ENCODE data around the gene LRIG3.
A peak's percentile ranks its signal among the peaks of the same experiment; 100 is the strongest.
"Not testable (repeated sequence)": the region's sequence is repeated elsewhere in the genome, so short reads cannot be mapped to it uniquely, and the experiment has no call there.

LRIG3 gene

GRCh38 chr12:58857206-58857605, 63.1 kb downstream of the LRIG3 start:
- H2BK120ac ChIP-seq (ENCODE audit: insufficient read depth, low read length, poor library complexity); H3K4me3 ChIP-seq (ENCODE audit: low read depth, low read length); H4K8ac ChIP-seq (ENCODE audit: low read depth, low read length); H3K4ac ChIP-seq (ENCODE audit: low read depth, low read length); H3K9me3 ChIP-seq (ENCODE audit: insufficient read depth, low read depth, low read length); H3K18ac ChIP-seq (ENCODE audit: low read length); H3K23ac ChIP-seq (ENCODE audit: low read length); H3K9ac ChIP-seq (ENCODE audit: low read length); H2BK12ac ChIP-seq (ENCODE audit: low read length); H3K27me3 ChIP-seq (ENCODE audit: insufficient read depth, low read length); H3K79me1 ChIP-seq (ENCODE audit: low read length); H3K14ac ChIP-seq (ENCODE audit: low read length); DNase-seq; H3K4me1 ChIP-seq (ENCODE audit: control insufficient read depth in 1 of 2, insufficient read depth in 2 of 2, low read length in 2 of 2); H2BK5ac ChIP-seq (ENCODE audit: low read depth, low read length, poor library complexity); H4K12ac ChIP-seq (ENCODE audit: low read depth, low read length); H3K36me3 ChIP-seq (ENCODE audit: control insufficient read depth in 1 of 2, insufficient read depth in 2 of 2, low read length in 2 of 2); H3K79me2 ChIP-seq (ENCODE audit: control insufficient read depth, insufficient read depth, low read length, poor library complexity); H2AK5ac ChIP-seq (ENCODE audit: low read length); H2AFZ ChIP-seq (ENCODE audit: insufficient read depth, low read length, poor library complexity); H3K4me2 ChIP-seq (ENCODE audit: low read length); H3K27ac ChIP-seq (ENCODE audit: low read depth, low read length); H4K91ac ChIP-seq (ENCODE audit: low read depth, low read length): not testable (repeated sequence)
- WGBS (ENCODE audit: extremely low coverage, insufficient coverage, insufficient read length): no CpG with 5 or more reads among the region's 1 CpG

- H2AK5ac ChIP-seq (ENCODE audit: low read length); H3K79me2 ChIP-seq (ENCODE audit: control insufficient read depth, insufficient read depth, low read length, poor library complexity); H3K9me3 ChIP-seq (ENCODE audit: insufficient read depth, low read depth, low read length); H3K9ac ChIP-seq (ENCODE audit: low read length); H3K4me1 ChIP-seq (ENCODE audit: control insufficient read depth in 1 of 2, insufficient read depth in 2 of 2, low read length in 2 of 2); H3K36me3 ChIP-seq (ENCODE audit: control insufficient read depth in 1 of 2, insufficient read depth in 2 of 2, low read length in 2 of 2); H3K27ac ChIP-seq (ENCODE audit: low read depth, low read length); H2BK5ac ChIP-seq (ENCODE audit: low read depth, low read length, poor library complexity); H4K12ac ChIP-seq (ENCODE audit: low read depth, low read length); H3K23ac ChIP-seq (ENCODE audit: low read length); H3K79me1 ChIP-seq (ENCODE audit: low read length); H3K14ac ChIP-seq (ENCODE audit: low read length); H4K8ac ChIP-seq (ENCODE audit: low read depth, low read length); H3K4me3 ChIP-seq (ENCODE audit: low read depth, low read length); H3K4me2 ChIP-seq (ENCODE audit: low read length); H2BK120ac ChIP-seq (ENCODE audit: insufficient read depth, low read length, poor library complexity); H4K91ac ChIP-seq (ENCODE audit: low read depth, low read length); H3K27me3 ChIP-seq (ENCODE audit: insufficient read depth, low read length); H3K18ac ChIP-seq (ENCODE audit: low read length); H2AFZ ChIP-seq (ENCODE audit: insufficient read depth, low read length, poor library complexity); H3K4ac ChIP-seq (ENCODE audit: low read depth, low read length): not testable (repeated sequence)
- DNase-seq: peak; percentile 34 to 48
- H2BK12ac ChIP-seq (ENCODE audit: low read length): peak overlapping the region; percentile 5
- no CpG with 5 or more reads among the region's 5 CpGs for WGBS (ENCODE audit: extremely low coverage, insufficient coverage, insufficient read length)
These were observed 64.7 kb downstream of the LRIG3 start for GRCh38 chr12:58855630-58856029.

DNA sequence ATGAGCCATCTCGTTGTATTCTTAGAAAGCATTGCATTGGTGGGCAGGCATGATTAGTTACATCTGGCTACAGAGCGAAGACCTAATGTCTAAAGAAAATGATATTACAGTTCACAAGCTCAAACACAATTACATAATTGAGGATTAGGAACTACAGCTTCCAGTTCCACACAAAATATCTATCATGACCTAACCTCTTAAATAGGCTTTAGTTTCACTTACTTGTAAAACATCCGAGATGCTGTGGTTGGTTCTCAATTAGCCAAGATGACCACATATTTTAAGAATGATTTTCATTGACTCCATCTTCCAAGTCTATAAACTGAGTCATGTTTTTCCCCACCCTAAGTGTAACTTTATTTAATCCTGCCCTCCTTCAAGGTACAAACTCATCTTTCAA, 69.5 kb downstream of the LRIG3 start:
- Histone ChIP-seq H3K79me1 (ENCODE audit: low read length) (no peaks in the 10 kb centered on the region), H3K23ac (ENCODE audit: low read length) (no peak overlapping the region), H3K4me2 (ENCODE audit: low read length) (no peak overlapping the region), H3K18ac (ENCODE audit: low read length) (no peak overlapping the region), H4K12ac (ENCODE audit: low read depth, low read length) (no peak overlapping the region), H2AK5ac (ENCODE audit: low read length) (no peak overlapping the region), H3K27ac (ENCODE audit: low read depth, low read length) (no peak overlapping the region), H2BK12ac (ENCODE audit: low read length) (no peak overlapping the region), H3K9ac (ENCODE audit: low read length) (no peak overlapping the region), H3K79me2 (ENCODE audit: control insufficient read depth, insufficient read depth, low read length, poor library complexity) (no peaks in the 10 kb centered on the region), H4K91ac (ENCODE audit: low read depth, low read length) (no peak overlapping the region), H3K4ac (ENCODE audit: low read depth, low read length) (no peak overlapping the region), H3K4me1 (ENCODE audit: control insufficient read depth in 1 of 2, insufficient read depth in 2 of 2, low read length in 2 of 2) (peaks cover 0 to 5% of the 10 kb centered on the region in 2 experiments), H3K27me3 (ENCODE audit: insufficient read depth, low read length) (no peaks in the 10 kb centered on the region), H3K4me3 (ENCODE audit: low read depth, low read length) (no peak overlapping the region), H3K36me3 (ENCODE audit: control insufficient read depth in 1 of 2, insufficient read depth in 2 of 2, low read length in 2 of 2) (no peaks in the 10 kb centered on the region), H2BK5ac (ENCODE audit: low read depth, low read length, poor library complexity) (no peak overlapping the region), H2BK120ac (ENCODE audit: insufficient read depth, low read length, poor library complexity) (no peak overlapping the region), H4K8ac (ENCODE audit: low read depth, low read length) (no peak overlapping the region), H3K14ac (ENCODE audit: low read length) (no peak overlapping the region), H2AFZ (ENCODE audit: insufficient read depth, low read length, poor library complexity) (no peak overlapping the region), H3K9me3 (ENCODE audit: insufficient read depth, low read depth, low read length) (no peaks in the 10 kb centered on the region)
- no CpG with 5 or more reads among the region's 3 CpGs for WGBS (ENCODE audit: extremely low coverage, insufficient coverage, insufficient read length)
- DNase-seq: no peak

GRCh38 chr12:58847901-58848600, 72.3 kb downstream of the LRIG3 start:
- no peaks in the 10 kb centered on the region for H3K27me3 ChIP-seq (ENCODE audit: insufficient read depth, low read length)
- peaks cover 0 to 2% of the 10 kb centered on the region in 2 experiments for H3K4me1 ChIP-seq (ENCODE audit: control insufficient read depth in 1 of 2, insufficient read depth in 2 of 2, low read length in 2 of 2)
- no peak overlapping the region for H3K23ac ChIP-seq (ENCODE audit: low read length)
- no peak overlapping the region for H2BK12ac ChIP-seq (ENCODE audit: low read length)
- no peaks in the 10 kb centered on the region for H3K79me1 ChIP-seq (ENCODE audit: low read length)
- DNase-seq: no peak
- no peak overlapping the region for H3K4ac ChIP-seq (ENCODE audit: low read depth, low read length)
- no peak overlapping the region for H4K91ac ChIP-seq (ENCODE audit: low read depth, low read length)
- H2BK120ac ChIP-seq (ENCODE audit: insufficient read depth, low read length, poor library complexity): no peak overlapping the region
- no peak overlapping the region for H3K27ac ChIP-seq (ENCODE audit: low read depth, low read length)
- H3K9me3 ChIP-seq (ENCODE audit: insufficient read depth, low read depth, low read length): no peaks in the 10 kb centered on the region
- H4K12ac ChIP-seq (ENCODE audit: low read depth, low read length): no peak overlapping the region
- no peak overlapping the region for H3K4me2 ChIP-seq (ENCODE audit: low read length)
- no peak overlapping the region for H2AK5ac ChIP-seq (ENCODE audit: low read length)
- no peaks in the 10 kb centered on the region for H3K79me2 ChIP-seq (ENCODE audit: control insufficient read depth, insufficient read depth, low read length, poor library complexity)
- H2AFZ ChIP-seq (ENCODE audit: insufficient read depth, low read length, poor library complexity): no peak overlapping the region
- no peak overlapping the region for H4K8ac ChIP-seq (ENCODE audit: low read depth, low read length)
- WGBS (ENCODE audit: extremely low coverage, insufficient coverage, insufficient read length): no CpG with 5 or more reads among the region's 5 CpGs
- H3K14ac ChIP-seq (ENCODE audit: low read length): no peak overlapping the region
- H3K18ac ChIP-seq (ENCODE audit: low read length): no peak overlapping the region
- H2BK5ac ChIP-seq (ENCODE audit: low read depth, low read length, poor library complexity): no peak overlapping the region
- no peaks in the 10 kb centered on the region for H3K36me3 ChIP-seq (ENCODE audit: control insufficient read depth in 1 of 2, insufficient read depth in 2 of 2, low read length in 2 of 2)
- H3K9ac ChIP-seq (ENCODE audit: low read length): no peak overlapping the region
- H3K4me3 ChIP-seq (ENCODE audit: low read depth, low read length): no peak overlapping the region

Data from trophoblast cell (in vitro differentiated cells and primary cell).